HEK293 (cell line): ENCODE data around the gene OPA3.

Source experiments
- CTCF ChIP-seq: fragments of 450-650 bp; formaldehyde crosslinking; IDR thresholded peaks from 2 replicates; pipeline ENCODE4 v1.5.1; 2016; ENCODE audit warnings: missing biosample characterization, missing genetic modification characterization
- TRIM28 ChIP-seq: IDR thresholded peaks from 2 replicates; pipeline ENCODE4 v1.6.1; 2011; ENCODE audit warnings: low read length, control low read depth, borderline replicate concordance
- YY1 ChIP-seq: fragments of 450-650 bp; formaldehyde crosslinking; IDR thresholded peaks from 2 replicates; pipeline ENCODE4 v1.5.1; 2018; ENCODE audit warnings: missing biosample characterization, missing genetic modification characterization

- TF ChIP-seq YY1 (tag by site-specific recombination) (no peak), CTCF (tag by site-specific recombination) (no peak), TRIM28 (no peak)
Measured at GRCh38 chr19:45498411-45499195, 86.0 kb downstream of the OPA3 start, which contains the start of gene PPM1N.
